ENCODE data around the gene NFIC.

NFIC gene

GRCh38 chr19:3448616-3449334, 82.4 kb downstream of the NFIC start:
- Histone ChIP-seq H3K27ac (ENCODE audit: low read depth, low read length, poor library complexity, severe bottlenecking) (no peak overlapping the region), H3F3A (ENCODE audit: insufficient read depth, low read length) (no peaks in the 10 kb centered on the region), H3K27me3 (ENCODE audit: insufficient read depth, low read length) (no peaks in the 10 kb centered on the region), H3K4me2 (ENCODE audit: low read length) (no peak overlapping the region), H3K4me1 (ENCODE audit: insufficient read depth, low read length, severe bottlenecking) (no peaks in the 10 kb centered on the region), H3K36me3 (ENCODE audit: insufficient read depth, low read length) (no peaks in the 10 kb centered on the region; the same call in 1 of the 2 replicates), H3K79me2 (ENCODE audit: insufficient read depth, low read length) (no peaks in the 10 kb centered on the region), H3K9me2 (ENCODE audit: low read depth, low read length) (no peaks in the 10 kb centered on the region), H3K4me3 (ENCODE audit: low read depth, low read length, poor library complexity, severe bottlenecking) (no peak overlapping the region), H4K20me1 (ENCODE audit: insufficient read depth, low read length) (no peaks in the 10 kb centered on the region), H3K9me3 (ENCODE audit: low read length) (no peaks in the 10 kb centered on the region), H2AFZ (ENCODE audit: low read length) (no peak overlapping the region), H3K9ac (ENCODE audit: low read length) (no peak overlapping the region)
- TF ChIP-seq CTCF (IDR thresholded peaks at IDR 0.05; ENCODE audit: low read length) (no peak), EZH2 (IDR thresholded peaks at IDR 0.05; ENCODE audit: borderline replicate concordance, low read length) (no peak)

DNA sequence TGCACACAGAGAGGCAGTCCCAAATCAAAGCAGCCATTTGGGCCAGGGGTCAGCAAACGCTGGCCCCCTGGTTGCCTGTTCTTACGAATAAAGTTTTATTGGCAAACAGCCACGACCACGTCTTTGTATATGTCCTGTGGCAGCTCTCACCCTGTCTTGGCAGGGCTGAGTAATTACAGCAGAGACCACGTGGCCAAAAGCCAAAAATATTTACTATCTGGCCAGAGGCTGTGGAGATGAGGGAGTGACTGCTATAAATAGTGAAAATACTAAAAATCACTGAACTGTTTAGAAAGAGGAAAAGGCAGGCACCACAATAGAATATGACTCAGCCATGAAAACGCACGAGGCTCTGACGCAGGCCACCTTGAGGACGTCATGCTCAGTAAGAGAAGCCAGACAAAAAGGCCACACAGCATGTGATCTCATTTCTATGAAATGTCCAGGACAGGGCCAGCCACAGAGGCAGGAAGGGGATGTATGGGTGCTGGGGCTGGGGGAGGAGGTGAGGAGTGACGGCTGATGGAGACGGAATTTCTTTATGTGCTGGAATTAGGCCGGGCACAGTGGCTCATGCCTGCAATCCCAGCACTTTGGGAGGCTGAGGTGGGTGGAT, 84.5 kb downstream of the NFIC start:
- Histone ChIP-seq H3K9me2 (ENCODE audit: low read depth, low read length) (no peaks in the 10 kb centered on the region), H3K79me2 (ENCODE audit: insufficient read depth, low read length) (no peaks in the 10 kb centered on the region), H3K9me3 (ENCODE audit: low read length) (no peaks in the 10 kb centered on the region), H2AFZ (ENCODE audit: low read length) (no peak overlapping the region), H3K27ac (ENCODE audit: low read depth, low read length, poor library complexity, severe bottlenecking) (no peak overlapping the region), H3K4me1 (ENCODE audit: insufficient read depth, low read length, severe bottlenecking) (no peaks in the 10 kb centered on the region), H3K9ac (ENCODE audit: low read length) (no peak overlapping the region), H3K4me3 (ENCODE audit: low read depth, low read length, poor library complexity, severe bottlenecking) (no peak overlapping the region), H3K4me2 (ENCODE audit: low read length) (no peak overlapping the region), H3F3A (ENCODE audit: insufficient read depth, low read length) (no peaks in the 10 kb centered on the region), H3K27me3 (ENCODE audit: insufficient read depth, low read length) (no peaks in the 10 kb centered on the region), H3K36me3 (ENCODE audit: insufficient read depth, low read length) (no peaks in the 10 kb centered on the region; the same call in 1 of the 2 replicates), H4K20me1 (ENCODE audit: insufficient read depth, low read length) (no peaks in the 10 kb centered on the region)
- TF ChIP-seq CTCF (IDR thresholded peaks at IDR 0.05; ENCODE audit: low read length) (no peak), EZH2 (IDR thresholded peaks at IDR 0.05; ENCODE audit: borderline replicate concordance, low read length) (no peak)

DNA sequence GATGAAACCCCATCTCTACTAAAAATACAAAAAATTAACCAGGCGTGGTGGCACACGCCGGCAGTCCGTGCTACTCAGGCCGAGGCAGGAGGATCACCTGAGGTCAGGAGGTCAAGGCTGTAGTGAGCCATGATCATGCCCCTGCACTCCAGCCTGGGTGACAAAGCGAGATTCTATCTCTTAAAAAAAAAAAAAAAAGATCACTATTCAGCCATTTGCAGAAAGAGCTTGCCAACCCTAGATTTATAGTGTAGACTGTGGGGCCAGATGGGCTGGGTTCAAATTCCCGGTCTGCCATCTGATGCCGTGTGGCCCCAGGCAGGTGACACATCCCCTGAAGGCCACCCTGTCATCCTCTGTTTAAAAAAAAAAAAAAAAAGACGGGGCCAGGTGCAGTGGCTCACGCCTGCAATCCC, 85.1 kb downstream of the NFIC start:
- H3K4me2 ChIP-seq (ENCODE audit: low read length): no peak overlapping the region
- no peak overlapping the region for H3K9ac ChIP-seq (ENCODE audit: low read length)
- no peaks in the 10 kb centered on the region for H3K79me2 ChIP-seq (ENCODE audit: insufficient read depth, low read length)
- H3K36me3 ChIP-seq (ENCODE audit: insufficient read depth, low read length): no peaks in the 10 kb centered on the region; the same call in 1 of the 2 replicates
- TF ChIP-seq EZH2 (IDR thresholded peaks at IDR 0.05; ENCODE audit: borderline replicate concordance, low read length): no peak
- TF ChIP-seq CTCF (IDR thresholded peaks at IDR 0.05; ENCODE audit: low read length): no peak
- H2AFZ ChIP-seq (ENCODE audit: low read length): no peak overlapping the region
- no peaks in the 10 kb centered on the region for H3K9me3 ChIP-seq (ENCODE audit: low read length)
- H3K4me3 ChIP-seq (ENCODE audit: low read depth, low read length, poor library complexity, severe bottlenecking): no peak overlapping the region
- no peaks in the 10 kb centered on the region for H3F3A ChIP-seq (ENCODE audit: insufficient read depth, low read length)
- H3K4me1 ChIP-seq (ENCODE audit: insufficient read depth, low read length, severe bottlenecking): no peaks in the 10 kb centered on the region
- H4K20me1 ChIP-seq (ENCODE audit: insufficient read depth, low read length): no peaks in the 10 kb centered on the region
- no peaks in the 10 kb centered on the region for H3K27me3 ChIP-seq (ENCODE audit: insufficient read depth, low read length)
- H3K9me2 ChIP-seq (ENCODE audit: low read depth, low read length): no peaks in the 10 kb centered on the region
- H3K27ac ChIP-seq (ENCODE audit: low read depth, low read length, poor library complexity, severe bottlenecking): no peak overlapping the region

Measured in OCI-LY1 (cell line).